ENCODE data around the gene GPR137.

- TF ChIP-seq, protein P1, sequence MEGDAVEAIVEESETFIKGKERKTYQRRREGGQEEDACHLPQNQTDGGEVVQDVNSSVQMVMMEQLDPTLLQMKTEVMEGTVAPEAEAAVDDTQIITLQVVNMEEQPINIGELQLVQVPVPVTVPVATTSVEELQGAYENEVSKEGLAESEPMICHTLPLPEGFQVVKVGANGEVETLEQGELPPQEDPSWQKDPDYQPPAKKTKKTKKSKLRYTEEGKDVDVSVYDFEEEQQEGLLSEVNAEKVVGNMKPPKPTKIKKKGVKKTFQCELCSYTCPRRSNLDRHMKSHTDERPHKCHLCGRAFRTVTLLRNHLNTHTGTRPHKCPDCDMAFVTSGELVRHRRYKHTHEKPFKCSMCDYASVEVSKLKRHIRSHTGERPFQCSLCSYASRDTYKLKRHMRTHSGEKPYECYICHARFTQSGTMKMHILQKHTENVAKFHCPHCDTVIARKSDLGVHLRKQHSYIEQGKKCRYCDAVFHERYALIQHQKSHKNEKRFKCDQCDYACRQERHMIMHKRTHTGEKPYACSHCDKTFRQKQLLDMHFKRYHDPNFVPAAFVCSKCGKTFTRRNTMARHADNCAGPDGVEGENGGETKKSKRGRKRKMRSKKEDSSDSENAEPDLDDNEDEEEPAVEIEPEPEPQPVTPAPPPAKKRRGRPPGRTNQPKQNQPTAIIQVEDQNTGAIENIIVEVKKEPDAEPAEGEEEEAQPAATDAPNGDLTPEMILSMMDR (conservative IDR thresholded peaks at IDR 0.05; ENCODE audit: low read depth, low read length): no peak
- TF ChIP-seq EZH2 (IDR thresholded peaks at IDR 0.05; ENCODE audit: low read length, unreplicated experiment) (no peak), EZH2phosphoT487 (IDR thresholded peaks at IDR 0.05; ENCODE audit: borderline replicate concordance, low read length) (no peak)
Observed at GRCh38 chr11:64250415-64251015, 35.1 kb upstream of the GPR137 start.

Data from PC-3 (cell line).